Measurements from ENCODE around the gene KIF3B. TPM values are rescaled to one million over a fixed set of nuclear protein-coding genes. Genes with fewer than 3 reads are reported as not detected.
A peak's percentile ranks its signal among the peaks of the same experiment; 100 is the strongest.

The KIF3B gene
- total and polyA plus RNA-seq, 2 of the 13 experiments (the other 11 are each of a cell fraction or from before 2014, with no cell fraction given) = 23.6 to 28.8 TPM

- TF ChIP-seq, protein P1, sequence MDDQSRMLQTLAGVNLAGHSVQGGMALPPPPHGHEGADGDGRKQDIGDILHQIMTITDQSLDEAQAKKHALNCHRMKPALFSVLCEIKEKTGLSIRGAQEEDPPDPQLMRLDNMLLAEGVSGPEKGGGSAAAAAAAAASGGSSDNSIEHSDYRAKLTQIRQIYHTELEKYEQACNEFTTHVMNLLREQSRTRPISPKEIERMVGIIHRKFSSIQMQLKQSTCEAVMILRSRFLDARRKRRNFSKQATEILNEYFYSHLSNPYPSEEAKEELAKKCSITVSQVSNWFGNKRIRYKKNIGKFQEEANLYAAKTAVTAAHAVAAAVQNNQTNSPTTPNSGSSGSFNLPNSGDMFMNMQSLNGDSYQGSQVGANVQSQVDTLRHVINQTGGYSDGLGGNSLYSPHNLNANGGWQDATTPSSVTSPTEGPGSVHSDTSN (CRISPR knock-in tag; IDR thresholded peaks at IDR 0.05; ENCODE audit: borderline replicate concordance) = no peak; the same call in 1 of the 2 replicates
- TF ChIP-seq TRIM22 (IDR thresholded peaks at IDR 0.05) (no peak), PCBP2 (optimal IDR thresholded peaks at IDR 0.05; ENCODE audit: low read depth, low read length, poor library complexity, severe bottlenecking) (no peak), ETV6 (CRISPR knock-in tag; conservative IDR thresholded peaks at IDR 0.05) (peak; percentile 61; the same call in 1 of the 2 replicates), NFE2L1 (CRISPR knock-in tag; IDR thresholded peaks at IDR 0.05; ENCODE audit: borderline replicate concordance) (no peak), LCORL (IDR thresholded peaks at IDR 0.05) (no peak), LCORL (CRISPR knock-in tag; IDR thresholded peaks at IDR 0.05) (peak; percentile 47), NFIB (CRISPR knock-in tag; IDR thresholded peaks at IDR 0.05; ENCODE audit: borderline replicate concordance) (no peak), MIER2 (CRISPR knock-in tag; IDR thresholded peaks at IDR 0.05) (no peak), REST (IDR thresholded peaks at IDR 0.05; ENCODE audit: borderline replicate concordance in 1 of 2, low read depth in 1 of 2, low read length in 2 of 2) (peak in 1 of 2 experiments; percentile 67; a peak in 1 of 4 replicates), ZMYM2 (CRISPR knock-in tag; IDR thresholded peaks at IDR 0.05) (peak; percentile 68; the same call in 1 of the 2 replicates), ZNF18 (CRISPR knock-in tag; IDR thresholded peaks at IDR 0.05; ENCODE audit: insufficient replicate concordance) (no peak), SIN3B (IDR thresholded peaks at IDR 0.05; ENCODE audit: low read length) (peak; percentile 70; the same call in 1 of the 2 replicates), TFDP2 (CRISPR knock-in tag; IDR thresholded peaks at IDR 0.05) (no peak), RAD21 (CRISPR knock-in tag; IDR thresholded peaks at IDR 0.05) (peak; percentile 52), ZNF672 (CRISPR knock-in tag; IDR thresholded peaks at IDR 0.05) (no peak), ZNF317 (CRISPR knock-in tag; IDR thresholded peaks at IDR 0.05) (no peak; the same call in 1 of the 2 replicates), KLF9 (CRISPR knock-in tag; IDR thresholded peaks at IDR 0.05; ENCODE audit: low read depth) (peak; percentile 59; the same call in 1 of the 2 replicates), ZNF326 (CRISPR knock-in tag; IDR thresholded peaks at IDR 0.05; ENCODE audit: borderline replicate concordance) (no peak), ZNF17 (CRISPR knock-in tag; IDR thresholded peaks at IDR 0.05) (no peak), ZNF354B (CRISPR knock-in tag; IDR thresholded peaks at IDR 0.05) (peak; percentile 46; the same call in 1 of the 2 replicates)
Observed at GRCh38 chr20:32277361-32278198, at the start of gene KIF3B (continued).
